ENCODE data around the gene MYO3B.

DNA sequence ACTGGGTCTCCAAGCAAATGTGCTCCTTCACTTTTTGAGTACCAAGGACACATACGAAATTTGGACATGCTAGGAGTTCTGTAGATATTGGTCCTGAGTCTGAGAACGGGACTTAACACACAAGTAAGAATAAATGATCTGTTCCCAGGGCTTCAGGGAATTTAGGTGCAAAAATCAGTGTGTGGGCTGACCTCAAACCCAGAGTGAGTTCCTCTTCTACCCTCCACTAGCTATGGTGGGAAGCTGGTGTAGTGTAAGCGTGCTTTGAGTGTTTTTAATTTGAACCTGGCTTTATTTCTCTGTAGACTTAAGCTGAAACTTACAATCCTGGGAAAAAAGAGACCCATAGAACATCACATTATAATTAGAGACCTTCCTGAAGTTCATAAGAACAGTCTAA, 50.5 kb downstream of the MYO3B start:
- TF ChIP-seq, protein P1, sequence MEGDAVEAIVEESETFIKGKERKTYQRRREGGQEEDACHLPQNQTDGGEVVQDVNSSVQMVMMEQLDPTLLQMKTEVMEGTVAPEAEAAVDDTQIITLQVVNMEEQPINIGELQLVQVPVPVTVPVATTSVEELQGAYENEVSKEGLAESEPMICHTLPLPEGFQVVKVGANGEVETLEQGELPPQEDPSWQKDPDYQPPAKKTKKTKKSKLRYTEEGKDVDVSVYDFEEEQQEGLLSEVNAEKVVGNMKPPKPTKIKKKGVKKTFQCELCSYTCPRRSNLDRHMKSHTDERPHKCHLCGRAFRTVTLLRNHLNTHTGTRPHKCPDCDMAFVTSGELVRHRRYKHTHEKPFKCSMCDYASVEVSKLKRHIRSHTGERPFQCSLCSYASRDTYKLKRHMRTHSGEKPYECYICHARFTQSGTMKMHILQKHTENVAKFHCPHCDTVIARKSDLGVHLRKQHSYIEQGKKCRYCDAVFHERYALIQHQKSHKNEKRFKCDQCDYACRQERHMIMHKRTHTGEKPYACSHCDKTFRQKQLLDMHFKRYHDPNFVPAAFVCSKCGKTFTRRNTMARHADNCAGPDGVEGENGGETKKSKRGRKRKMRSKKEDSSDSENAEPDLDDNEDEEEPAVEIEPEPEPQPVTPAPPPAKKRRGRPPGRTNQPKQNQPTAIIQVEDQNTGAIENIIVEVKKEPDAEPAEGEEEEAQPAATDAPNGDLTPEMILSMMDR (IDR thresholded peaks at IDR 0.05) = no peak
- TF ChIP-seq ZFX (IDR thresholded peaks at IDR 0.05; ENCODE audit: borderline replicate concordance) = no peak
